IPS-11a (cell line): ENCODE data around the gene ZMAT3.

Experiments used
- H3K4me3 ChIP-seq: one replicate; pipeline ENCODE4 v1.5.1; 2013; ENCODE audit warnings: low read depth, low read length, control low read depth

The ZMAT3 gene

GRCh38 chr3:179026636-179027035 lies 45.0 kb downstream of the ZMAT3 start:
- no peak overlapping the region for H3K4me3 ChIP-seq

- no peak overlapping the region for H3K4me3 ChIP-seq
These were observed 50.3 kb downstream of the ZMAT3 start for GRCh38 chr3:179021119-179021903.

GRCh38 chr3:179020112-179020511 lies 51.5 kb downstream of the ZMAT3 start:
- no peak overlapping the region for H3K4me3 ChIP-seq

- no peak overlapping the region for H3K4me3 ChIP-seq
These were observed 52.8 kb downstream of the ZMAT3 start for GRCh38 chr3:179018808-179019207.

- H3K4me3 ChIP-seq = no peak overlapping the region
These were observed 54.5 kb downstream of the ZMAT3 start for GRCh38 chr3:179016979-179017670.

GRCh38 chr3:179015551-179016020 lies 56.0 kb downstream of the ZMAT3 start:
- no peak overlapping the region for H3K4me3 ChIP-seq

- no peak overlapping the region for H3K4me3 ChIP-seq
These were observed 65.9 kb downstream of the ZMAT3 start for GRCh38 chr3:179005706-179006105.

- no peak overlapping the region for H3K4me3 ChIP-seq
These were observed 66.4 kb downstream of the ZMAT3 start for GRCh38 chr3:179005213-179005612.

GRCh38 chr3:179000659-179001058 lies 71.0 kb downstream of the ZMAT3 start:
- H3K4me3 ChIP-seq = no peak overlapping the region

GRCh38 chr3:179000144-179000543 lies 71.5 kb downstream of the ZMAT3 start:
- H3K4me3 ChIP-seq = no peak overlapping the region

- H3K4me3 ChIP-seq = no peak overlapping the region
These were observed 75.2 kb downstream of the ZMAT3 start for GRCh38 chr3:178996399-178996798.

GRCh38 chr3:178990293-178990692 lies 81.3 kb downstream of the ZMAT3 start:
- no peak overlapping the region for H3K4me3 ChIP-seq

GRCh38 chr3:178989821-178990220 lies 81.8 kb downstream of the ZMAT3 start:
- no peak overlapping the region for H3K4me3 ChIP-seq

- no peak overlapping the region for H3K4me3 ChIP-seq
These were observed 83.9 kb downstream of the ZMAT3 start for GRCh38 chr3:178987745-178988144.

GRCh38 chr3:178986456-178986855 lies 85.2 kb downstream of the ZMAT3 start:
- no peak overlapping the region for H3K4me3 ChIP-seq

GRCh38 chr3:178982137-178982536 lies 89.5 kb downstream of the ZMAT3 start:
- no peak overlapping the region for H3K4me3 ChIP-seq

- H3K4me3 ChIP-seq = no peak overlapping the region
These were observed 96.3 kb downstream of the ZMAT3 start for GRCh38 chr3:178975320-178975719.

GRCh38 chr3:178971614-178972013 lies 100.0 kb downstream of the ZMAT3 start:
- no peak overlapping the region for H3K4me3 ChIP-seq

- no peak overlapping the region for H3K4me3 ChIP-seq
These were observed 102.5 kb downstream of the ZMAT3 start for GRCh38 chr3:178969004-178969700.
